ENCODE data around the gene DGKB.

DGKB gene

DNA sequence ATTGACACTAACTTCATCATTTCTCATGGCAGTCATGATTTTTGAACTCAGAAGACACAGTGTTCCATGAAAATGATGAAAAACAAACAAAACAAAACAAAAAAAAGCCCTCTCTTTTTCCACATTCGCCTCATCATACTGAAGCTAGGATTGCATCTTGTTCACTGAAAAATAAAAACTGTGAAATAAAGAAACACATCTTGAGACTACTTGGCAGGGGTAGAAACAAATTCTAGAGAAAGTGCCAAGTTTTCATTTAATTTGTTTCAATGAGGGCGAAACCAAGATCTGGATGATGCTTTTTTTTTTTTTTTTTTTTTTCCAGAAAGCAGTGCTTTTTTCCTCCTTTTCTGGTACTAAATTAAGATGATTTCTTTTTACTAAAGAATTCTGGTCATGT is 562.7 kb downstream of the DGKB start:
- Histone ChIP-seq H3K4me3 (ENCODE audit: low read length) (no peak overlapping the region), H4K20me1 (ENCODE audit: insufficient read depth, low read length) (no peaks in the 10 kb centered on the region), H3K9me2 (replicated peaks; ENCODE audit: insufficient read depth, low read length) (no peaks in the 10 kb centered on the region), H3K27me3 (replicated peaks; ENCODE audit: insufficient read depth, low read length) (no peaks in the 10 kb centered on the region), H2AFZ (ENCODE audit: low read length) (no peak overlapping the region), H3K9me3 (replicated peaks; ENCODE audit: insufficient read depth, low read length) (no peaks in the 10 kb centered on the region), H3F3A (ENCODE audit: insufficient read depth, low read length) (no peaks in the 10 kb centered on the region), H3K36me3 (replicated peaks; ENCODE audit: insufficient read depth, low read length) (no peaks in the 10 kb centered on the region), H3K9ac (ENCODE audit: low read length) (no peak overlapping the region), H3K27ac (ENCODE audit: low read length) (no peak overlapping the region), H3K4me1 (ENCODE audit: low read length) (no peaks in the 10 kb centered on the region), H3K4me2 (ENCODE audit: low read depth, low read length) (no peak overlapping the region), H3K79me2 (ENCODE audit: low read length) (no peaks in the 10 kb centered on the region)
- DNase-seq: no peak
- TF ChIP-seq EZH2 (optimal IDR thresholded peaks at IDR 0.05; ENCODE audit: low read depth, low read length): no peak
- TF ChIP-seq EZH2phosphoT487 (IDR thresholded peaks at IDR 0.05; ENCODE audit: low read length): no peak
- no peak for TF ChIP-seq CTCF (IDR thresholded peaks at IDR 0.05; ENCODE audit: low read length)

GRCh38 chr7:14336256-14336655 is 566.3 kb downstream of the DGKB start:
- Histone ChIP-seq H3K9me3 (replicated peaks; ENCODE audit: insufficient read depth, low read length) (no peaks in the 10 kb centered on the region), H3K4me3 (ENCODE audit: low read length) (no peak overlapping the region), H3K27me3 (replicated peaks; ENCODE audit: insufficient read depth, low read length) (no peaks in the 10 kb centered on the region), H4K20me1 (ENCODE audit: insufficient read depth, low read length) (no peaks in the 10 kb centered on the region), H3K9ac (ENCODE audit: low read length) (no peak overlapping the region), H3K79me2 (ENCODE audit: low read length) (no peaks in the 10 kb centered on the region), H3K4me1 (ENCODE audit: low read length) (no peaks in the 10 kb centered on the region), H3K9me2 (replicated peaks; ENCODE audit: insufficient read depth, low read length) (no peaks in the 10 kb centered on the region), H3K4me2 (ENCODE audit: low read depth, low read length) (no peak overlapping the region), H3F3A (ENCODE audit: insufficient read depth, low read length) (no peaks in the 10 kb centered on the region), H2AFZ (ENCODE audit: low read length) (no peak overlapping the region), H3K27ac (ENCODE audit: low read length) (no peak overlapping the region), H3K36me3 (replicated peaks; ENCODE audit: insufficient read depth, low read length) (no peaks in the 10 kb centered on the region)
- TF ChIP-seq CTCF (IDR thresholded peaks at IDR 0.05; ENCODE audit: low read length) (no peak), EZH2phosphoT487 (IDR thresholded peaks at IDR 0.05; ENCODE audit: low read length) (no peak), EZH2 (optimal IDR thresholded peaks at IDR 0.05; ENCODE audit: low read depth, low read length) (no peak)
- DNase-seq: no peak

GRCh38 chr7:14332155-14332554 is 570.4 kb downstream of the DGKB start:
- Histone ChIP-seq H3K79me2 (ENCODE audit: low read length) (no peaks in the 10 kb centered on the region), H3K27ac (ENCODE audit: low read length) (no peak overlapping the region), H3F3A (ENCODE audit: insufficient read depth, low read length) (no peaks in the 10 kb centered on the region), H3K4me2 (ENCODE audit: low read depth, low read length) (no peak overlapping the region), H3K36me3 (replicated peaks; ENCODE audit: insufficient read depth, low read length) (no peaks in the 10 kb centered on the region), H3K4me3 (ENCODE audit: low read length) (no peak overlapping the region), H3K4me1 (ENCODE audit: low read length) (no peaks in the 10 kb centered on the region), H3K9me3 (replicated peaks; ENCODE audit: insufficient read depth, low read length) (no peaks in the 10 kb centered on the region), H3K9ac (ENCODE audit: low read length) (no peak overlapping the region), H3K9me2 (replicated peaks; ENCODE audit: insufficient read depth, low read length) (no peaks in the 10 kb centered on the region), H3K27me3 (replicated peaks; ENCODE audit: insufficient read depth, low read length) (no peaks in the 10 kb centered on the region), H4K20me1 (ENCODE audit: insufficient read depth, low read length) (no peaks in the 10 kb centered on the region), H2AFZ (ENCODE audit: low read length) (no peak overlapping the region)
- no peak for DNase-seq
- TF ChIP-seq EZH2phosphoT487 (IDR thresholded peaks at IDR 0.05; ENCODE audit: low read length) (no peak), EZH2 (optimal IDR thresholded peaks at IDR 0.05; ENCODE audit: low read depth, low read length) (no peak), CTCF (IDR thresholded peaks at IDR 0.05; ENCODE audit: low read length) (no peak)

All from MM.1S (cell line).